Measurements from ENCODE around the gene SYT1. TPM values are rescaled to one million over a fixed set of nuclear protein-coding genes. Genes with fewer than 3 reads are reported as not detected.

SYT1 gene
- total and polyA plus RNA-seq, 2 of the 4 experiments (the other 2 are of a cell fraction) = 2.8 to 3.0 TPM

DNA sequence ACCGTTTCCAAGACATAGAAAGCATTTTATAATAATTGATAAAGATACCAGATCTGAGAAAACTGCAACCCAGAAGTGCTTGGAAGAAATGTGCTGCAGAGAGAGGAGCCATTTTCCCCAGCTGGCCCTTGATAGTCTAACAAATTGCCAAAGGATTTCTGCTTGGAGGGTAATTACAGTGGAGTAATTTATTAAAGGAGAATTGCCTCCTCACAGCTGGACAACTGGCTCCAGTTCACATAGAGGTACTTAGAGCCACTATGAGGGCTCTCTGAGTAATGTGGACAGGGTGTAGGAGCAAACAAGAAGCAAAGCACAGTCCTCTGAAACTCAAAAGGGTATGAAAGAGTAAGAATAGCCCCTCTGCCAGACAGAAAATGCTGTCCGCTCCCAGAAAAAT is 335.6 kb downstream of the SYT1 start:
- no peak overlapping the region for H2AK5ac ChIP-seq (ENCODE audit: low read depth, low read length)
- no peak overlapping the region for H3K27ac ChIP-seq (ENCODE audit: insufficient read depth, low read length)
- dilution Hi-C loops (cut with HindIII; ENCODE audit: low sequenced_read_pairs, unreplicated experiment) = no loop called here
- no peak overlapping the region for H4K8ac ChIP-seq (ENCODE audit: low read depth in 2 of 2, low read length in 2 of 2)
- H3K79me1 ChIP-seq (ENCODE audit: low read depth in 1 of 2, low read length in 2 of 2) = no peaks in the 10 kb centered on the region
- H3K18ac ChIP-seq (ENCODE audit: low read depth, low read length) = no peak overlapping the region
- WGBS, 2 experiments (ENCODE audit: extremely low coverage in 2 of 2, insufficient read length in 1 of 2) = no CpG with 5 or more reads among the region's 2 CpGs
- H4K20me1 ChIP-seq (ENCODE audit: insufficient read depth, low read length) = no peaks in the 10 kb centered on the region
- no peak overlapping the region for H3K14ac ChIP-seq (replicated peaks; ENCODE audit: low read depth, low read length)
- POLR2A ChIA-PET (ENCODE audit: unreplicated experiment) = no interaction called here
- in situ Hi-C loops (cut with MboI; ENCODE audit: low sequenced_read_pairs) = no loop called here
- DNase-seq (no peak), ATAC-seq (ENCODE audit: low read depth) (no peak)
- no peak overlapping the region for H3K56ac ChIP-seq (ENCODE audit: extremely low read depth, insufficient read depth, low read length)
- H2BK20ac ChIP-seq (ENCODE audit: low read depth, low read length) = no peak overlapping the region
- no peak overlapping the region for H3K4ac ChIP-seq (ENCODE audit: low read depth, low read length)
- no peaks in the 10 kb centered on the region for H3K9me3 ChIP-seq (ENCODE audit: control insufficient read depth, insufficient read depth, low read length)
- no peak overlapping the region for H2BK15ac ChIP-seq (ENCODE audit: low read depth, low read length)
- intact Hi-C loops (cut with micrococcal nuclease) = no loop called here
- TF ChIP-seq CHD1 (IDR thresholded peaks at IDR 0.05; ENCODE audit: low read depth, low read length) (no peak), RFX5 (IDR thresholded peaks at IDR 0.05; ENCODE audit: low read depth, low read length) (no peak)
- H3K9me1 ChIP-seq (ENCODE audit: insufficient read depth, low read length) = no peaks in the 10 kb centered on the region
- H3K23ac ChIP-seq (ENCODE audit: low read depth, low read length) = no peak overlapping the region
- H4K5ac ChIP-seq (ENCODE audit: low read depth, low read length) = no peak overlapping the region
- no peak overlapping the region for H3K4me2 ChIP-seq (ENCODE audit: low read depth, low read length)
- no peak overlapping the region for H2BK120ac ChIP-seq (ENCODE audit: low read depth, low read length)
- H3K27me3 ChIP-seq (ENCODE audit: control insufficient read depth, insufficient read depth, low read length) = no peaks in the 10 kb centered on the region
- no peaks in the 10 kb centered on the region for H3K4me1 ChIP-seq (ENCODE audit: control insufficient read depth, insufficient read depth, low read length)
- no peak overlapping the region for H2AFZ ChIP-seq (replicated peaks; ENCODE audit: low read length, poor library complexity)
- H3K9ac ChIP-seq (ENCODE audit: low read depth, low read length) = no peak overlapping the region
- H2BK5ac ChIP-seq (ENCODE audit: low read depth, low read length, poor library complexity, severe bottlenecking) = no peak overlapping the region
- no peak overlapping the region for H2AK9ac ChIP-seq (replicated peaks; ENCODE audit: low read depth, low read length, poor library complexity)
- BruUV-seq (replicated peaks) = no TSS peak
- H4K91ac ChIP-seq (ENCODE audit: insufficient read depth, low read depth, low read length) = no peak overlapping the region
- no peak overlapping the region for H3K4me3 ChIP-seq (ENCODE audit: insufficient read depth, low read depth, low read length)
- CTCF ChIA-PET = no interaction called here
- no peaks in the 10 kb centered on the region for H3K36me3 ChIP-seq (ENCODE audit: control insufficient read depth, insufficient read depth, low read length)
